ACHN (cell line): ENCODE data around the gene UBE2H.
A peak's percentile ranks its signal among the peaks of the same experiment; 100 is the strongest.

Experiments
- DNase-seq: peaks from one replicate; pipeline ENCODE4 v3.0.0-alpha.2; 2015
- in situ Hi-C: cut with HindIII; loops from 2 replicates; pipeline ENCODE4 v1.10.0; 2017; ENCODE audit warnings: low sequenced_read_pairs, low pct_ligation_motif_present, low pct_unique_long_range_greater_than_20kb

Gene UBE2H

GRCh38 chr7:129784783-129785684, 167.7 kb downstream of the UBE2H start:
- in situ Hi-C loops = no loop called here
- no peak for DNase-seq

GRCh38 chr7:129784437-129784782, 168.3 kb downstream of the UBE2H start:
- in situ Hi-C loops = no loop called here
- DNase-seq = no peak

GRCh38 chr7:129783584-129783919, 169.2 kb downstream of the UBE2H start:
- in situ Hi-C loops = no loop called here
- no peak for DNase-seq

- in situ Hi-C loops = no loop called here
- no peak for DNase-seq
These were observed 169.8 kb downstream of the UBE2H start for GRCh38 chr7:129782818-129783583.

GRCh38 chr7:129781928-129782817, 170.6 kb downstream of the UBE2H start:
- in situ Hi-C loops = no loop called here

GRCh38 chr7:129780974-129781927, 171.5 kb downstream of the UBE2H start:
- in situ Hi-C loops = no loop called here
- peak; percentile 46 for DNase-seq

More at GRCh38 chr7:129781928-129782817, 170.6 kb downstream of the UBE2H start:
- peak; percentile 12 for DNase-seq
